Endothelial cell (in vitro differentiated cells): ENCODE data around the gene TTC27. TPM values are rescaled to one million over a fixed set of nuclear protein-coding genes. Genes with fewer than 3 reads are reported as not detected.
"Not testable (repeated sequence)": the region's sequence is repeated elsewhere in the genome, so short reads cannot be mapped to it uniquely, and the experiment has no call there.

Source experiments
- DNase-seq: peaks from one replicate; pipeline ENCODE4 v3.0.0; 2021; ENCODE audit warnings: low spot score
- H3K27ac Mint-ChIP-seq: one replicate; pipeline ENCODE4 v1.8.0; 2021; ENCODE audit warnings: mixed read lengths, inconsistent platforms; ENCODE audit not compliant: unreplicated experiment
- H3K27me3 Mint-ChIP-seq: one replicate; pipeline ENCODE4 v1.8.0; 2021; ENCODE audit warnings: mild to moderate bottlenecking, moderate library complexity, mixed read lengths, inconsistent platforms; ENCODE audit not compliant: unreplicated experiment
- H3K36me3 Mint-ChIP-seq: one replicate; pipeline ENCODE4 v1.8.0; 2021; ENCODE audit warnings: mild to moderate bottlenecking, low read depth, mixed read lengths, inconsistent platforms; ENCODE audit not compliant: unreplicated experiment
- H3K4me1 Mint-ChIP-seq: one replicate; pipeline ENCODE4 v1.8.0; 2021; ENCODE audit warnings: mild to moderate bottlenecking, mixed read lengths, inconsistent platforms; ENCODE audit not compliant: unreplicated experiment
- H3K4me3 Mint-ChIP-seq: one replicate; pipeline ENCODE4 v1.8.0; 2021; ENCODE audit warnings: mild to moderate bottlenecking, mixed read lengths, inconsistent platforms; ENCODE audit not compliant: unreplicated experiment
- H3K9me3 Mint-ChIP-seq: one replicate; pipeline ENCODE4 v1.8.0; 2021; ENCODE audit warnings: mixed read lengths, inconsistent platforms; ENCODE audit not compliant: unreplicated experiment
- total RNA-seq: library from RNA; stranded (reverse); fragmentation: NEBNext Ultra II Directional; extraction: Animal tissue kit (Norgen Biotek cat#: 25700); gene quantifications from one replicate; pipeline ENCODE4 v1.2.1, GENCODE V29; 2021; ENCODE audit not compliant: unreplicated experiment
- TF ChIP-seq, protein P1 (sequence below): fragments of 200-600 bp; sonication (generic); IDR thresholded peaks from one replicate; pipeline ENCODE4 v1.5.0; 2021; ENCODE audit warnings: antibody characterized with exemption; ENCODE audit not compliant: unreplicated experiment

Gene TTC27
- total RNA-seq, 1 donor from 2014 or later = 12.7 TPM

DNA sequence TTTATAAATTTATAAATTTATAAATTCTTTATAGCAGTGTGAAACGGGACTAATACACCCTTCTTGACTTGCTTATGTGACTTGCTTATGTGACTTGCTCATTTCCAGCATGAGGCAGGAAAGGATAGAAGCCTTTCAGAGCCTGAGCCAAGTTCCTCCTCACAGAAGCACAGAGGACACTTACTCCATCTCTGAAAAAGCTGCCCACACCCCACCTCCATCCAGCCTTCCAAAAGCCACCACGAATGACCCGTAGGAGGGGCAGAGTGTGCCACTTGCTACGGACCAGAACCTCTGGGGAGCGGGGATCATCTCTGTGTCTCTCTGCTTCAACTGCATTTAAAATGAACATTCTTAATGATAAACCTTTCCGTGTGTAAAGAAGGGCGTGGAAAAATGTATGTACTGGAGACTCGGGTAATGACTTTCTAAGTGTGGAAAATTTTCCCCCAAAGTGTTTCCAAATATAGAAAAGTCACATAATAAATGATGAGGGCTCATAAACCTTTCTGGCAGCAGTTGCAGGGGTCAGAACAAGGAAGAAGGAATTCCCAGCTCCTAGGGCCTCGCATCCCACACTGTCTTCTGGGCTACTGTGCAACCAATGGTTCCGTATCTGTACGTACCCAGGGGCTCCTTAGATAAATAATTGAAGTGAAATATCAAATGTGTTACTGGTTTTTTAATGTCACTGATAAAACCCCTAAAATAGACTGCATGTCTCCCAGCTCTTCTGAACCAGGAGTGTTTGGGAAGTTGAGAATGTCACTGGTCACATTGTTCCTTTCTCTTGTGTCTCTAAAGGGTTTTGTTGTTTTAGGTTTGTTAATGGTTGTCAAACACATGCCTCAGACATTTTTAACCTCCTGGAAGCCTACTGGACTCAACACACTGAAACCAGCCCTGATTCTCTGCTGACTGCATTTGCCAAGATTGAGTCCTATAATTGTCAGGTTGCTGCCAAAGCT is 214.4 kb downstream of the TTC27 start:
- Mint-ChIP-seq H3K27ac (no peak overlapping the region), H3K9me3 (no peaks in the 10 kb centered on the region), H3K4me1 (peaks cover 8% of the 10 kb centered on the region), H3K4me3 (no peak overlapping the region), H3K27me3 (no peaks in the 10 kb centered on the region), H3K36me3 (peaks cover 7% of the 10 kb centered on the region)
- TF ChIP-seq, protein P1, sequence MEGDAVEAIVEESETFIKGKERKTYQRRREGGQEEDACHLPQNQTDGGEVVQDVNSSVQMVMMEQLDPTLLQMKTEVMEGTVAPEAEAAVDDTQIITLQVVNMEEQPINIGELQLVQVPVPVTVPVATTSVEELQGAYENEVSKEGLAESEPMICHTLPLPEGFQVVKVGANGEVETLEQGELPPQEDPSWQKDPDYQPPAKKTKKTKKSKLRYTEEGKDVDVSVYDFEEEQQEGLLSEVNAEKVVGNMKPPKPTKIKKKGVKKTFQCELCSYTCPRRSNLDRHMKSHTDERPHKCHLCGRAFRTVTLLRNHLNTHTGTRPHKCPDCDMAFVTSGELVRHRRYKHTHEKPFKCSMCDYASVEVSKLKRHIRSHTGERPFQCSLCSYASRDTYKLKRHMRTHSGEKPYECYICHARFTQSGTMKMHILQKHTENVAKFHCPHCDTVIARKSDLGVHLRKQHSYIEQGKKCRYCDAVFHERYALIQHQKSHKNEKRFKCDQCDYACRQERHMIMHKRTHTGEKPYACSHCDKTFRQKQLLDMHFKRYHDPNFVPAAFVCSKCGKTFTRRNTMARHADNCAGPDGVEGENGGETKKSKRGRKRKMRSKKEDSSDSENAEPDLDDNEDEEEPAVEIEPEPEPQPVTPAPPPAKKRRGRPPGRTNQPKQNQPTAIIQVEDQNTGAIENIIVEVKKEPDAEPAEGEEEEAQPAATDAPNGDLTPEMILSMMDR = no peak
- no peak for DNase-seq

DNA sequence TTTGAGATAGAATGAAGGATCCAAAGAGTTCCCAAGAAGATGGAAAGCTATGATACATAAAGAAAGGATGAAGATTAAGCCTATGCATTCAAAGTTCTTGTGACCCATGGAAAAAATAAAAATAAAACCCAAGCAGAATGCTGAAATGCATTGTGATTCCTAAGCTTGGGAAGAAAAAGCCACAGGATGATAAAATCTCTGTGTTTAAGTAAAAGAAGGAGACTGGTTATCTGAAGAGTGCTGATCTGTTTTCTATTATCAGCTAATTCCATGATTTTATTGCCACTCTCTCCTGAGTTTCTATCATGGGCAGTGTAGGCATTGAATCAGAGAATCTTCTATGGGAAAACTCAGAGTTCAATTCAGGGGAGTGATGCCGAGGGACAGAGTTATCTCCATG is 215.8 kb downstream of the TTC27 start:
- Mint-ChIP-seq H3K4me3 (no peak overlapping the region), H3K27ac (no peak overlapping the region), H3K36me3 (peaks cover 4% of the 10 kb centered on the region), H3K27me3 (no peaks in the 10 kb centered on the region), H3K9me3 (no peaks in the 10 kb centered on the region), H3K4me1 (no peaks in the 10 kb centered on the region)
- TF ChIP-seq, protein P1 = no peak
- no peak for DNase-seq

DNA sequence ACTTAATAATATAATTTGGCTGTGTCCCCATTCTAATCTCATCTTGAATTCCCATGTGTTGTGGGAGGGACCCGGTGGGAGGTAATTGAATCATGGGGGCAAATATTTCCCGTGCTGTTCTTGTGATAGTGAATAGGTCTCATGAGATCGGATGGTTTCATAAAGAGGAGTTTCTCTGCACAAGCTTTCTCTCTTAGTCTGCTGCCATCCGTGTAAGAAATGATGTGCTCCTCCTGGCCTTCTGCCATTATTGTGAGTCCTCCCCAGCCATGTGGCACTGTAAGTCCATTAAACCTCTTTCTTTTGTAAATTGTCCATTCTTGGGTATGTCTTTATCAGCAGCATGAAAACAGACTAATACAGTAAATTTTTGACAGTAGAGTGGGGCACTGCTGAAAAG is 216.4 kb downstream of the TTC27 start:
- no peaks in the 10 kb centered on the region for H3K9me3 Mint-ChIP-seq
- H3K4me1 Mint-ChIP-seq = no peaks in the 10 kb centered on the region
- DNase-seq = no peak
- no peaks in the 10 kb centered on the region for H3K27me3 Mint-ChIP-seq
- H3K27ac Mint-ChIP-seq = no peak overlapping the region
- H3K36me3 Mint-ChIP-seq = peaks cover 4% of the 10 kb centered on the region
- no peak overlapping the region for H3K4me3 Mint-ChIP-seq
- TF ChIP-seq, protein P1 = no peak

GRCh38 chr2:32846274-32846673 is 218.4 kb downstream of the TTC27 start:
- not testable (repeated sequence) for H3K9me3 Mint-ChIP-seq, H3K4me1 Mint-ChIP-seq, H3K27me3 Mint-ChIP-seq, H3K4me3 Mint-ChIP-seq, H3K36me3 Mint-ChIP-seq, DNase-seq, H3K27ac Mint-ChIP-seq

GRCh38 chr2:32847734-32848133 is 219.9 kb downstream of the TTC27 start:
- Mint-ChIP-seq H3K4me1 (no peaks in the 10 kb centered on the region), H3K36me3 (peaks cover 4% of the 10 kb centered on the region), H3K27ac (no peak overlapping the region)

More at GRCh38 chr2:32847734-32848133, 219.9 kb downstream of the TTC27 start:
- no peak overlapping the region for H3K4me3 Mint-ChIP-seq
- DNase-seq = no peak
- H3K27me3 Mint-ChIP-seq = no peaks in the 10 kb centered on the region
- TF ChIP-seq, protein P1 = no peak
- no peaks in the 10 kb centered on the region for H3K9me3 Mint-ChIP-seq
